Measurements from ENCODE around the gene KRT4.
"Not testable (repeated sequence)": the region's sequence is repeated elsewhere in the genome, so short reads cannot be mapped to it uniquely, and the experiment has no call there.

Gene KRT4

DNA sequence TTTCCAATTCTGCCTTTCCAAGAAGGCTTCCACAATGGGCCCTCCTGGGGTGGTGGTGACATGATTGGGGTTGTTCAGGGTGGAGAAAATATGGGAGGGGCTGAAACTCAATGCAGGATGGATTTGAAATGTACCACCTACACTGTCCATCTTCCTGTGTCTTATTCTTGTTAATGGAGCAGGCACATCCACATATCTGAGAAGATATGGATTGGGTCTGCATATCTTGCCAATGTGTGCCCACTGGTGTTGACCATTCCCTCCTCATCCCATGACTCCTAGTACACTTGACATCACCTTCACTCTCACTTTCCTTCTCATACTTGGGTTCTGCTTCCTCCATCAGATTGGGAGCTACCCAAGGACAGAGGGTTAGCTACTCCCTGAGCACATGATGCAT is 44.0 kb downstream of the KRT4 start:
- Mint-ChIP-seq H3K27me3 (no peaks in the 10 kb centered on the region), H3K27ac (no peak overlapping the region), H3K4me3 (no peak overlapping the region), H3K4me1 (no peaks in the 10 kb centered on the region), H3K9me3 (no peaks in the 10 kb centered on the region)
- DNase-seq (no peak), ATAC-seq (no peak)

DNA sequence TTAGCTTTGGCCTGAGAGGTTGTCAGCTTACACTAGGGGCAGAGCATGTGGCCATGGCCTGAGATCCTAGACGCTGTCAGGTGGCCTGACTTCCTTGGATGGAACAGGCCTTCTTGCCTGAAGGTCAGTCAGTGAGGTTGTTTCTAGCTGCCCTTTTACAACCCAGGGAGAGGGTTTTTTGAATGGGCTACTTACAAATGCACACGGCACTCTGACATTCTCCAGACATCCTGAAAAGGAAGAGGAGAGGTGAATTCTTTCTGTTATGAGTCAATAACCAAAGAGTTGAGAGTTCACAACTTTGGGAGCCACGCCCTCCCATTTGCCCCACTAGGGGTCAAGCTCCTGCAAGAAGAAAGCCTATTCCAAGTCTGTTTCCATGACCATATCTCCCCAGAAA is 44.6 kb downstream of the KRT4 start:
- Mint-ChIP-seq H3K4me1 (no peaks in the 10 kb centered on the region), H3K9me3 (no peaks in the 10 kb centered on the region), H3K4me3 (no peak overlapping the region), H3K27ac (no peak overlapping the region), H3K27me3 (no peaks in the 10 kb centered on the region)
- DNase-seq (no peak), ATAC-seq (no peak)

DNA sequence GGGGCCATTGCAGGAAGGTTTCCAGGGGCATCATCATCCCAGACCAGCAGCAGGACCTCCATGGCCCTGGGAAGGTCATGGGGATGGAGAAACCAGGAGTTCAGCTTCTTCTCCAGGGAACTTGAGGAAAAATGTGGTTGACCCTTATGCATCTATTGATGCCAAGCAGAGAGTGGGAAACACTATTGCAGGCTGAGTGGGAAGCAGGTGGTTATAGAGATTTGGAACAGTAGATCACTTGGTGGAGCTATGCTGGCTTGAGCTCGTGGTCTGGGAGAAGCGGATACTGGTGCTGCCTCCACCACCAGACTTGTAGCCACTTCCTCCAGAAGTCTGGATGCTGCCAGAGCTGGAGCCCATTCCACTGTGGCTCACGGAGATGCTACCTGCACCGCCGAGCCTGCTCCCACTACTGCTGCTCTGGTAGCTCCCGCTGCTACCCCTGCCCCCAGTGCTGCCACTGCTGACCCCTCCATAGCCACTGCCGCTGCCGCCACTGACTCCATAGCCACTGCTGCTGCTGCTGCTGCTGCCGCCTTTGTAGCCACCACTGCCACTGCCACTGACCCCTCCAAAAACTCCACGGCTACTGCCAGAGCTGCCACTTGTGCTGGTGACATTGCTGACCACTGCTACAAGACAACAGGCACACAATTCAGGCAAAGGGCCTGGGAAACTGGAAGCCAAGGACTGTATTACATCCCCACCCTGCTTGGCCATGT is 45.3 kb downstream of the KRT4 start:
- H3K27ac Mint-ChIP-seq: no peak overlapping the region
- no peak for ATAC-seq

DNA sequence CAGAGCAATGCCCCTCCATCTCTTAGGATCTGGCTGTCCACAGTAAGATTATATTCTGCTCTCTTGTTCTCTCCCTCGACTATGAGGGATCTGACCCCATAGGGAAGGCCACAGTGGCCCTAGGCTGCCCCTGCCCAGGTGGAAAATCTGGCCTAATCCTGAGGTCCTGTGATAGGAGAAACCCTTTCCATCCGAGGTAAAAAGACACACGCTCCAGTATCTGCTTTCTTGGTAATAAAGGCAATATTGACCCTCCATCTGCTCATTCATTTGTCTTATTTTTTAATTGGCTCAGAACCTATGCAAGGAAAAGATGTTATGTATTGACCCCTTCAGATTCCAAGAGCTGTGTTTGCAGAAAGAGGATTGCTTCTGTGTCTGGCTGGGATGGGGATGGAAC is 46.5 kb downstream of the KRT4 start:
- Mint-ChIP-seq H3K4me3 (no peak overlapping the region), H3K27me3 (no peaks in the 10 kb centered on the region), H3K4me1 (no peaks in the 10 kb centered on the region), H3K27ac (no peak overlapping the region), H3K9me3 (no peaks in the 10 kb centered on the region)
- ATAC-seq (no peak), DNase-seq (no peak)

More for the DNA sequence above, 45.3 kb downstream of the KRT4 start:
- Mint-ChIP-seq H3K4me1 (no peaks in the 10 kb centered on the region), H3K9me3 (no peaks in the 10 kb centered on the region), H3K4me3 (no peak overlapping the region), H3K27me3 (no peaks in the 10 kb centered on the region)
- no peak for DNase-seq

DNA sequence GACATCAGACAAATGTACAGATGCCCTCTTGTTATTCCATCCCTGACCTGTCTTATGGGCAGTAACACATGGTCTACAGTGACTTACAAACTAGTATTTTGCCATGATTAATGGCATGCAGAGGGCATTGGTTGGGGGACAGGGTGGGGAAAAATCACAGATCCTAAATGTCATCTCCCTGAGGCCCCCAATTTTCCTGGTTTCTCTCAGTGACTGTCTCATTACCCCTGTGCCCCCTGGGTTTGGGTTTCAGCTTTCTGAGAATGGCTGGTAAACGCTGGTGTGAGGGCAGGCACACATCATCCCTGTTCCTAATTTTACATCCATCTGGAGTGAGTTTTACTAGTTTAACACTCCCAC is 46.9 kb downstream of the KRT4 start:
- Mint-ChIP-seq H3K4me3 (no peak overlapping the region), H3K27me3 (no peaks in the 10 kb centered on the region), H3K27ac (no peak overlapping the region), H3K9me3 (no peaks in the 10 kb centered on the region), H3K4me1 (no peaks in the 10 kb centered on the region)
- DNase-seq: no peak
- no peak for ATAC-seq

DNA sequence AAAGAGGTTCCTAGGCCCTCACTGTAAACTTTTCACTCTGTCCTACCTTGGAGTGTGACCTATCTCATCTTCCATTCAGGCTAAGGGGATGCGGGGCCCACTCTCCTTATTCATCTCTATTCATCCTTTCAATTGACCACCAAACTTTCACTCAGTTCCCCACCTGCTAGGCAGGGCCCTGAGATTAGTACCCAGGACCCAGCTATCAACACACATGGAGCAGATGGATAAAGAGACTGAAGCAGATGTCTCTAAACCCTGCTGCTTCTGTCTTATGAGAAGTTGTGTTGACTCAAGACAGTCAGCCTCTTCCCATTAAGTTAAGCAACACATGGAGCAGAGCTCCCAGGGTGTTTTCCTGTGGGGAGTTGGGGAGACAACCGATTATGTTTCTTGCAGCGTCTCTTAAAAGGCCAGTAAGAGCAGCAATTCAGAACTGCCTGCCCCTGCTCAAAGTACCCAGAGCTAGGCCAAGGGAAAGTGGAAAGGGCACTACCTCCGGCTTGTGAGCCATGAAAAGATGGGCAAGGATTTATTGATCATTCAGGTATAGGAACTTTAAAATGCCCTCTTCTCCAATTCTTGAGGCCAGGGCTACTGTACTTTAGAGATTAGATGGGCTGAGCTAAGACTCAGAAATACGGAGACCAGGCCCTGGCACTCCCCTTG is 47.4 kb downstream of the KRT4 start:
- ATAC-seq (no peak), DNase-seq (no peak)
- H3K4me1 Mint-ChIP-seq: no peaks in the 10 kb centered on the region
- H3K27me3 Mint-ChIP-seq: no peaks in the 10 kb centered on the region
- no peak overlapping the region for H3K27ac Mint-ChIP-seq
- H3K9me3 Mint-ChIP-seq: no peaks in the 10 kb centered on the region
- no peak overlapping the region for H3K4me3 Mint-ChIP-seq

DNA sequence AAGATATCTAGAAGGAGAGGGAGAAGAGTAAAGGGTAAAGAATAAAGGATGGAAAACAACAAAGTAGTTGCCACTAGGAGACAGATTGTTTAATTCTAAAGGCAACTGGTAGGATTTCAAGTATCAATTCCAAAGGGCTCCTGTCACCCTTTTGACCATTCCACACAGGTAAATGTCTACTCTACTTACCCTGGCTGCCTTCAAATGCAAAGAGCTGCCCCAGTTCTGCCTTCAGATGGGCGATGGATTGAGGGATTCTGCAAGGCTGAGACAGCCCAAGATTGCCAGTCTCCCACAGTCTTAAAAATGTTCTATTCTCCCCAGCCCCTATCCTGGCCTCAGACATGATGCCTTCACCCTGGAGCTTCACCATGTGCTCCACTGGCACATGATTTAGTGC is 48.2 kb downstream of the KRT4 start:
- Mint-ChIP-seq H3K27ac (no peak overlapping the region), H3K27me3 (no peaks in the 10 kb centered on the region), H3K9me3 (peaks cover 3 to 5% of the 10 kb centered on the region in 2 donors), H3K4me3 (no peak overlapping the region), H3K4me1 (no peaks in the 10 kb centered on the region)
- ATAC-seq: no peak
- DNase-seq: no peak

DNA sequence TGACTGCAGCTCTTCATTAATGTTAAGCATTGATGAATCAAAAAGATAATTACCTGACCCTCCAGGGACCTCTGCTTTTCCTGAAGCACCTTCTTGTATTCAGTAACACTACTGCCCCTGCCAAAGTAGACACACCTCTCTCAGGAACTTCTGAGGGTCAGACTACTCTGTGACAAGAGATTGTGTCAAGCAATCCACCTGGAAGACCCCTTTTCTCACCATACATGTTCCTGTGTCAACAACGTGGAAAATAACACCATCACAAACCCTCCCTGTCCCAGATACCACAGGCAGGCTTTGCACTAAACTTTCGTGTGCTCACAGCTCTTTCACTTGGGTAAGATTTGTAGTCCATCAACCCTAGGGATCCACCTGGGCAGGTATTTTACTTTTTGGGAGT is 49.9 kb downstream of the KRT4 start:
- H3K27ac Mint-ChIP-seq: no peak overlapping the region
- ATAC-seq (no peak), DNase-seq (no peak)
- no peaks in the 10 kb centered on the region for H3K27me3 Mint-ChIP-seq
- H3K9me3 Mint-ChIP-seq: peaks cover 7 to 18% of the 10 kb centered on the region in 2 donors
- H3K4me1 Mint-ChIP-seq: no peaks in the 10 kb centered on the region
- no peak overlapping the region for H3K4me3 Mint-ChIP-seq

DNA sequence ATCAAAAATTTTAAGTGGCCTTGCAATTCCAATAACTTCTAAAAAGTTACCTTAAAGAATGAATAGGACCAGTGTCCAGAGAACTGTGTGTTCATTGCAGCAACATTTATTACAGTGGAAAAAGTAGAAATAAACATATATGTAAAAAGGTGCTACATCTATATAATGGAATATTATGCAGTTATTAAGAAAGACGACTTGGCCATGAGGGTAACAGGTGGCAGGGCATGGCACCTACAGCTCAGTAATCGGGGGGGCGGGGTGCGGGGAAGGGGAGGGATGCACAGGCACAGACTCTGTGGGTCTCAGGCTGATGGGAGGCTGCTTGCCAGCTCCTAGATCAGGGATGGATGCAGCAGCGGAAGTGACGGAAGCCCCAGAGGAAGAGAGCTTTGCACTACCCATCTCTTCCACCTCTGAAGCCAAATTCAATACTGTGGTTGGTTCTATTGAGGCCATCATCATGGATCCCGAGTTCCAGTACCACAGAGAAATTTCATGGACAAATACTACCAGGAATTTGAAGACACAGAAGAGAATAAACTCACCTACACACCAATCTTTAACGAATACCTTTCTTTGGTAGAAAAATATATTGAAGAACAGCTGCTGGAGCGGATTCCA is 50.8 kb downstream of the KRT4 start:
- Mint-ChIP-seq H3K27ac (no peak overlapping the region), H3K9me3 (peaks cover 7 to 18% of the 10 kb centered on the region in 2 donors), H3K27me3 (no peaks in the 10 kb centered on the region), H3K4me3 (no peak overlapping the region), H3K4me1 (no peaks in the 10 kb centered on the region)
- no peak for DNase-seq
- no peak for ATAC-seq

DNA sequence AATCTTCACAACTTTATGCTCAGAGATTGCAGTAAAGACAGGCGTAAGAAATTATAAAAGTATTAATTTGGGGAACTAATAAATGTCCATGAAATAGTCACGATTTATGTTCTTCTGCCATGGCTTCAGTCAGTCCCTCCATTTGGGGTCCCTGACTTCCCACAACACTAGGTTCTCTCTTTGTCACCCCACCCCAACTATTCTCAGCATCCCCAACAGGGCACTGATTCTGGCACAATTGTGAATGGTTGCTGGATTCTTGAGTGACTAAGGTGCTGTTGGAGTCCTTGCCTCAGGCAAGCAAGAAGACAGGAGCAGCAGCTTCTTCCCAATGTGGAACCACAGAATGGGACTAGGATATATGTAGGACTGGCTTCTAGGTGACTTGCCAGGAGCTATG is 52.1 kb downstream of the KRT4 start:
- ATAC-seq (no peak), DNase-seq (no peak)
- no peaks in the 10 kb centered on the region for H3K4me1 Mint-ChIP-seq
- no peak overlapping the region for H3K27ac Mint-ChIP-seq
- no peaks in the 10 kb centered on the region for H3K27me3 Mint-ChIP-seq
- no peak overlapping the region for H3K4me3 Mint-ChIP-seq
- H3K9me3 Mint-ChIP-seq: peaks cover 7 to 18% of the 10 kb centered on the region in 2 donors

DNA sequence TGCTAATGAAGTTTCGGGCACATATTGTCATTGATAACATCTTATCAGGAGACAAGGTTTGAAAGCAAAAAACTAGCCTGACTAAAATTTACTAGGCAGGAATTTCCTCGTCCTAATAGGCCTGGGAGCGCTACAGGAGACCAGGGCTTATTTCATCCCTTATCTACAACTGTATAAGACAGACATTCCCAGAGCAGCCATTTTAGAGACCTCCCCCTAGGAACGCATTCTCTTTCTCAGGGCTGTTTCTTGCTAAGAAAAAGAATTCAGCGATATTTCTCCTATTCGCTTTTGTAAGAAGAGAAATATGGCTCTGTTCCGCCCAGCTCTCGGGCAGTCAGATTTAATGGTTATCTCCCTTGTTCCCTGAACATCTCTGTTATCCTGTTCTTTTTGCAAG is 52.7 kb downstream of the KRT4 start:
- not testable (repeated sequence) for ATAC-seq, H3K27ac Mint-ChIP-seq, H3K27me3 Mint-ChIP-seq, DNase-seq, H3K4me1 Mint-ChIP-seq, H3K4me3 Mint-ChIP-seq
- peaks cover 7 to 18% of the 10 kb centered on the region in 2 donors for H3K9me3 Mint-ChIP-seq

DNA sequence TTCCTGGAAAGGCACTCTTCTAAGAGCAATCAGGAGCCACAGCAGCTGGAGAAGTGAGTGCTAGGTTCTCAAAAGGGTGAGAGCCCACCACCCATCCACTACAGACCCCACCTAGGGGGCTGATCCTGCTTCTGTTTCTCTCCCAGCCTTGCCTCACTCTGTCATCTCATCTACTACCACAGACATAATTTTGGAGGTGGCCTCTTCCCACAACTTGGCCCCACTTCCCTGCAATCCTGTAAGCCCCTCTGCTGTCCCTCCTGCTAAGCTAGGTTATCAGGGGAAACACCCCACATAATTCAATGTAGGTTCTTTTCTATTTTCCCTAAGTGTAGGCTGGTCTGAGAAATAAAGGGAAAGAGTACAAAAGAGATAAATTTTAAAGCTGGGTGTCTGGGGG is 53.3 kb downstream of the KRT4 start:
- H3K27ac Mint-ChIP-seq: no peak overlapping the region
- H3K9me3 Mint-ChIP-seq: peaks cover 7 to 18% of the 10 kb centered on the region in 2 donors
- no peaks in the 10 kb centered on the region for H3K4me1 Mint-ChIP-seq
- ATAC-seq (no peak), DNase-seq (no peak)
- H3K27me3 Mint-ChIP-seq: no peaks in the 10 kb centered on the region
- no peak overlapping the region for H3K4me3 Mint-ChIP-seq

DNA sequence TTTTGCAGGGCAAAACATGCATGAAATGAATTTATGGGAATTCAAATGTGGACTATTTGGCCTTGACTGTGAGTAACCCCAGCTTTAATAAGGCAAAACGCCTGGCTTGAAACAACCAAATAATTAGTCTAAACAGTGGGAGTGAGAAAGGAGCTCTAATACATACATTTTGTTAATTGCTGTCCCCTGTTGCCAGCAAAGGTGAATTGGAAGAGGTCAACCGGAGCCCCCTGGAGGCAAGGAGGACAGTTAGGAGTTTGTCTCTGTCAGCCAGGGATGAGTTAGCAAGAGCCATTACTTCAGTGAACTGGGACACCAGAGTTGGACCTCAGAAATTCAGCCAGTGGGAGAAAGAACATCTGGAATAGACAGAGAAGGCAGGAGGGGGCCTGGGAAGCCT is 54.2 kb downstream of the KRT4 start:
- DNase-seq (no peak), ATAC-seq (no peak)
- Mint-ChIP-seq H3K27me3 (no peaks in the 10 kb centered on the region), H3K4me1 (no peaks in the 10 kb centered on the region), H3K4me3 (no peak overlapping the region), H3K27ac (no peak overlapping the region), H3K9me3 (peaks cover 7 to 18% of the 10 kb centered on the region in 2 donors)

DNA sequence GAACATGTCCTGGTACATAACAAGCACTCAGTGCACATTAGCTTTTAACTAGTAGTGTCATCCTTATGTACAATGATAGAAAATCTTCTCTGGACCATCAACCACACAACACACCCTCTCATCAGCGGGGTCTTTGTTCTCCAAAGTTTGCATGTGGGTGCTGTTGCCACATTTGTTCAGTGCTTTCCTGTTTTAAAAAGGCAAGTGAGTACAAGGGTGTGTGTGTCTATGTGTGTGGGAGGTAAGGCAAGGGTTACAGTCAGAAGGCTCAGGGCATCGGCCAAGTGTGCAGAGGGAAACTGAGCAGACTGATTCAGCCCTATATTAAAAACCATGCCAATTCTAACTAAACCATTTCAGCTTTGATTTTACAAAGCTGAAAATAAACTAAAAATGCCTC is 54.7 kb downstream of the KRT4 start:
- DNase-seq (no peak), ATAC-seq (no peak)
- Mint-ChIP-seq H3K27me3 (no peaks in the 10 kb centered on the region), H3K4me1 (no peaks in the 10 kb centered on the region), H3K4me3 (no peak overlapping the region), H3K9me3 (peaks cover 7 to 18% of the 10 kb centered on the region in 2 donors), H3K27ac (no peak overlapping the region)

DNA sequence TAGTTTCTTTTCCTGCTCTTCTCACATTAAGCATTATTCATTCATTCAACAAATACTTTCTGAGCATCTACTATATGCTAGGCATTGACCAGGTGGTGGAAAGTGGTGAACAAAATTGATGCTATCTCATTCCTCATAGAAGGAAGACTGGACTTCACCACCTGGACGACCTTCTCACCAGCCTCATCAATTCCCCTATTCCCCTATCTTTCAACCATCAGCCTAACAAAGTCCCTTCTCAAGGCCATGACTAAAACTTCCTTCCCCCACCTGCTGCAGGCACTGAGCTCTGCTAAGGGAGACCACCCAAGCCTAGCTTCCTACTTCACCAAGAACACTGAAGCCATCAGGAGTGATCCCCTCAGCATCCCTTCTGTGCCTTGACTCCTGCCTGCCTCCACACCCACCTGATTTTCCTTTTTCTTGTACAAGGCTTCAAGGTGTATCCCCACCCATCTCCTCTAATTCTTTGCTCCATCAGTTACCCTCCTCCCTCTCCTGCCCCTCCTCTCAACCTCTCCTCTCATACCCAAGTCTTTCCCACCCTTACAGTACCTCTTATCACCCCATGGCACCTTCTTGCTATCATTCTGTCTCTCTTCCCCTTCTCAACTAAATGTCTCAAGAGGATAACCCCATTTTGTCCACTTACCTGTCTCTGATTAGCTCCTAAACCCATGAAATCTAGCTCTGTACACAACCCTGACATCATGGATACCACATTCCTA is 56.3 kb downstream of the KRT4 start:
- Mint-ChIP-seq H3K9me3 (peaks cover 7 to 18% of the 10 kb centered on the region in 2 donors), H3K4me1 (no peaks in the 10 kb centered on the region), H3K4me3 (no peak overlapping the region), H3K27me3 (no peaks in the 10 kb centered on the region), H3K27ac (no peak overlapping the region)
- ATAC-seq (no peak), DNase-seq (no peak)
